SK-N-SH (cell line): Measurements from ENCODE around the gene SLC52A3. TPM values are rescaled to one million over a fixed set of nuclear protein-coding genes. Genes with fewer than 3 reads are reported as not detected.
"Not testable (repeated sequence)": the region's sequence is repeated elsewhere in the genome, so short reads cannot be mapped to it uniquely, and the experiment has no call there.

Source experiments
- CTCF ChIA-PET: fragments of 300-600, 350-600 bp; formaldehyde crosslinking; extraction: SDS; loops from one replicate; lab custom pipeline; 2021; lab: Yijun Ruan, JAX
- POLR2A ChIA-PET: fragments of 350-600 bp; sonication (Branson Sonifier 250); formaldehyde crosslinking; extraction: SDS; loops from one replicate; lab custom pipeline; 2020; ENCODE audit warnings: antibody characterized with exemption, inconsistent platforms; lab: Yijun Ruan, JAX
- DNase-seq: peaks from one replicate; pipeline ENCODE4 v3.0.0; 2012
- H2AFZ ChIP-seq: fragments of 200-600 bp; sonication (generic); 2 replicates; pipeline ENCODE4 v1.8.1; 2016; ENCODE audit warnings: antibody characterized with exemption, mild to moderate bottlenecking, low read depth
- H3F3A ChIP-seq: fragments of 200-600 bp; sonication (generic); replicated peaks from 2 replicates; pipeline ENCODE3; 2016; ENCODE audit warnings: antibody characterized with exemption, mild to moderate bottlenecking; ENCODE audit not compliant: insufficient read depth
- H3K27ac ChIP-seq, 2 experiments: fragments of 200-500 bp in 1 of 2; fragments of 200-600 bp in 1 of 2; sonication (Bioruptor generic) in 1 of 2; sonication (generic), shearing (Covaris generic) in 1 of 2; 2 replicates each; pipeline versions ENCODE4 v1.5.1 to v1.6.1; 2014 to 2016; ENCODE audit warnings: low read depth in 2 of 2, inconsistent platforms in 1 of 2, low read length in 1 of 2, mild to moderate bottlenecking in 1 of 2, mixed read lengths in 1 of 2
- H3K27me3 ChIP-seq: fragments of 200-600 bp; sonication (generic), shearing (Covaris generic); 2 replicates; pipeline ENCODE4 v1.6.1; 2016; ENCODE audit warnings: mixed run types; ENCODE audit not compliant: insufficient read depth
- H3K36me3 ChIP-seq, 2 experiments: fragments of 200-500 bp in 1 of 2; fragments of 200-600 bp in 1 of 2; sonication (Bioruptor generic) in 1 of 2; sonication (generic) in 1 of 2; replicated peaks in 1 of 2; 2 replicates each; pipeline versions ENCODE3 to v1.5.1; 2014 to 2016; ENCODE audit warnings: low read length in 1 of 2, mild to moderate bottlenecking in 1 of 2; ENCODE audit not compliant: insufficient read depth in 2 of 2, control insufficient read depth in 1 of 2
- H3K4me1 ChIP-seq, 2 experiments: fragments of 200-500 bp in 1 of 2; fragments of 200-600 bp in 1 of 2; sonication (Bioruptor generic) in 1 of 2; sonication (generic), shearing (Covaris generic) in 1 of 2; 2 replicates each; pipeline versions ENCODE4 v1.5.1 to v1.6.1; 2014 to 2016; ENCODE audit warnings: low read depth in 1 of 2, low read length in 1 of 2, mixed run types in 1 of 2; ENCODE audit not compliant: insufficient read depth in 2 of 2, control insufficient read depth in 1 of 2
- H3K4me2 ChIP-seq: fragments of 200-600 bp; sonication (generic), shearing (Covaris generic); 2 replicates; pipeline ENCODE4 v1.6.1; 2017; ENCODE audit warnings: mixed run types
- H3K4me3 ChIP-seq, 2 experiments: fragments of 200-500 bp in 1 of 2; fragments of 200-600 bp in 1 of 2; sonication (Bioruptor generic) in 1 of 2; sonication (generic), shearing (Covaris generic) in 1 of 2; 2 replicates each; pipeline versions ENCODE4 v1.5.1 to v1.8.1; 2014 to 2016; ENCODE audit warnings: low read depth in 2 of 2, inconsistent platforms in 1 of 2, low read length in 1 of 2, mild to moderate bottlenecking in 1 of 2, mixed read lengths in 1 of 2, moderate library complexity in 1 of 2
- H3K79me2 ChIP-seq: fragments of 200-600 bp; sonication (generic); 2 replicates; pipeline ENCODE4 v1.8.1; 2017; ENCODE audit warnings: mild to moderate bottlenecking; ENCODE audit not compliant: insufficient read depth
- H3K9ac ChIP-seq: fragments of 200-600 bp; sonication (generic); 2 replicates; pipeline ENCODE4 v1.6.1; 2017; ENCODE audit warnings: mixed run types
- H3K9me2 ChIP-seq: fragments of 200-600 bp; sonication (generic); 2 replicates; pipeline ENCODE4 v1.6.1; 2017; ENCODE audit warnings: mixed run types
- H3K9me3 ChIP-seq: fragments of 200-600 bp; sonication (generic); 2 replicates; pipeline ENCODE4 v1.6.1; 2017; ENCODE audit warnings: mixed run types, mild to moderate bottlenecking, moderate library complexity
- H4K20me1 ChIP-seq: fragments of 200-600 bp; sonication (generic); 2 replicates; pipeline ENCODE4 v1.6.1; 2017; ENCODE audit warnings: mild to moderate bottlenecking, mixed run types; ENCODE audit not compliant: insufficient read depth
- CHD2 ChIP-seq: fragments of 150-350 bp; IDR thresholded peaks from 2 replicates; pipeline ENCODE4 v1.6.1; 2018; ENCODE audit warnings: low read length; ENCODE audit not compliant: partially characterized antibody
- ELF1 ChIP-seq: IDR thresholded peaks from 2 replicates; pipeline ENCODE4 v1.4.0; 2012
- FOSL2 ChIP-seq: IDR thresholded peaks from 2 replicates; pipeline ENCODE4 v1.4.0; 2012; ENCODE audit warnings: low read depth, mild to moderate bottlenecking, moderate library complexity, borderline replicate concordance
- FOXJ3 ChIP-seq: sonication (generic); formaldehyde crosslinking; IDR thresholded peaks from 2 replicates; pipeline ENCODE4 v1.5.1; 2020; ENCODE audit warnings: mild to moderate bottlenecking, missing genetic modification reagents
- FOXM1 ChIP-seq: IDR thresholded peaks from 2 replicates; pipeline ENCODE4 v1.4.0; 2012; ENCODE audit warnings: low read depth, mild to moderate bottlenecking
- IRF3 ChIP-seq: fragments of 150-350 bp; IDR thresholded peaks from 2 replicates; pipeline ENCODE4 v1.6.1; 2016; ENCODE audit warnings: mild to moderate bottlenecking, low read depth, low read length
- JUND ChIP-seq: IDR thresholded peaks from 2 replicates; pipeline ENCODE4 v1.4.0; 2012
- MAX ChIP-seq: IDR thresholded peaks from 2 replicates; pipeline ENCODE4 v1.4.0; 2012; ENCODE audit warnings: low read depth
- MEF2A ChIP-seq: IDR thresholded peaks from 2 replicates; pipeline ENCODE4 v1.4.0; 2012; ENCODE audit warnings: low read depth, borderline replicate concordance
- MXI1 ChIP-seq: IDR thresholded peaks from 2 replicates; pipeline ENCODE4 v1.6.1; 2012; ENCODE audit warnings: mild to moderate bottlenecking, low read depth, low read length, improper control_type of control experiment
- RXRA ChIP-seq: IDR thresholded peaks from 2 replicates; pipeline ENCODE4 v1.4.0; 2012; ENCODE audit warnings: low read depth, mild to moderate bottlenecking, borderline replicate concordance
- SMC3 ChIP-seq: IDR thresholded peaks from 2 replicates; pipeline ENCODE4 v1.6.1; 2012; ENCODE audit warnings: low read depth, low read length, improper control_type of control experiment
- TAF1 ChIP-seq: IDR thresholded peaks from 2 replicates; pipeline ENCODE4 v1.6.1; 2012; ENCODE audit warnings: low read depth, mild to moderate bottlenecking, low read length, moderate library complexity, borderline replicate concordance
- TCF12 ChIP-seq: IDR thresholded peaks from 2 replicates; pipeline ENCODE4 v1.4.0; 2012
- TEAD4 ChIP-seq: IDR thresholded peaks from 2 replicates; pipeline ENCODE4 v1.4.0; 2012; ENCODE audit warnings: mild to moderate bottlenecking, borderline replicate concordance; ENCODE audit not compliant: insufficient read depth
- YY1 ChIP-seq: IDR thresholded peaks from 2 replicates; pipeline ENCODE4 v1.4.0; 2012; ENCODE audit warnings: low read depth, mild to moderate bottlenecking
- ZBTB33 ChIP-seq: IDR thresholded peaks from 2 replicates; pipeline ENCODE4 v1.4.0; 2012; ENCODE audit warnings: low read depth, borderline replicate concordance
- WGBS: methylation state at CpG from one replicate; pipeline ENCODE4 v1.1.6; 2017; ENCODE audit warnings: low lambda C conversion rate; 5-methylcytosine and 5-hydroxymethylcytosine counted together
- polyA plus RNA-seq, 3 experiments: library from polyadenylated mRNA; depleted of rRNA; stranded (reverse); fragments of >200 nt; gene quantifications; 2 replicates each; pipeline ENCODE4 v1.2.3, GENCODE V29; 2012

Gene SLC52A3
- polyA plus RNA-seq, 1 of the 3 experiments (the other 2 are of a cell fraction): not detected

- TF ChIP-seq YY1 (no peak), FOSL2 (no peak), FOXJ3 (CRISPR knock-in tag) (no peak), IRF3 (no peak), RXRA (no peak), MEF2A (no peak)
- no peaks in the 10 kb centered on the region for H4K20me1 ChIP-seq
- H3K27ac ChIP-seq: no peak overlapping the region
- no peaks in the 10 kb centered on the region for H3K9me3 ChIP-seq
- H3K4me1 ChIP-seq: no peaks in the 10 kb centered on the region; a peak in 1 of 4 replicates
- H3K4me3 ChIP-seq: no peak overlapping the region
- DNase-seq: no peak
- POLR2A ChIA-PET: interaction anchor here (0.7 kb wide), 1 partner anchor 36 kb away, joined by 3 read pairs; no protein-coding TSS in a partner anchor
- H3K27me3 ChIP-seq: peaks cover 14% of the 10 kb centered on the region; the same call in 1 of the 2 replicates
- H3K79me2 ChIP-seq: no peaks in the 10 kb centered on the region
- H2AFZ ChIP-seq: no peak overlapping the region
- H3K4me2 ChIP-seq: no peak overlapping the region
- CTCF ChIA-PET: interaction anchor here (0.9 to 5.1 kb wide), 7 partner anchors 13 to 124 kb away, joined by 3 to 76 read pairs (median 5); partner anchors contain the start of gene SRXN1
- WGBS: 70% methylated on average over 4 of the region's 4 CpGs
- H3K9ac ChIP-seq: no peak overlapping the region
- H3K36me3 ChIP-seq: no peaks in the 10 kb centered on the region
- H3F3A ChIP-seq: no peaks in the 10 kb centered on the region
- H3K9me2 ChIP-seq: no peaks in the 10 kb centered on the region
Observed at GRCh38 chr20:726160-726559, 42.1 kb downstream of the SLC52A3 start.

- no peak for DNase-seq
- no peaks in the 10 kb centered on the region for H4K20me1 ChIP-seq
- H3K27me3 ChIP-seq: peaks cover 14% of the 10 kb centered on the region; the same call in 1 of the 2 replicates
- H3F3A ChIP-seq: no peaks in the 10 kb centered on the region
- no peak for TF ChIP-seq TAF1
- no peak for TF ChIP-seq CHD2
- TF ChIP-seq TCF12: no peak
- TF ChIP-seq ZBTB33: no peak
- TF ChIP-seq MAX: no peak
- no peak for TF ChIP-seq FOXM1
- TF ChIP-seq TEAD4: no peak
- TF ChIP-seq FOXJ3 (CRISPR knock-in tag): no peak
- TF ChIP-seq SMC3: no peak
- TF ChIP-seq MEF2A: no peak
- TF ChIP-seq MXI1: no peak
- TF ChIP-seq ELF1: no peak
- no peak for TF ChIP-seq RXRA
- TF ChIP-seq JUND: no peak
- H3K79me2 ChIP-seq: no peaks in the 10 kb centered on the region
- H3K9me3 ChIP-seq: no peaks in the 10 kb centered on the region
- H3K27ac ChIP-seq: no peak overlapping the region
- no peak overlapping the region for H3K4me3 ChIP-seq
- WGBS: 78% methylated on average over 7 of the region's 7 CpGs
- H2AFZ ChIP-seq: no peak overlapping the region
- CTCF ChIA-PET: interaction anchor here (1.6 to 5.1 kb wide), 4 partner anchors 13 to 80 kb away, joined by 4 to 76 read pairs (median 34); partner anchors contain the start of gene SRXN1
- H3K9me2 ChIP-seq: no peaks in the 10 kb centered on the region
- POLR2A ChIA-PET: no interaction called here
- H3K4me1 ChIP-seq: no peaks in the 10 kb centered on the region; a peak in 1 of 4 replicates
- no peak overlapping the region for H3K9ac ChIP-seq
- no peak overlapping the region for H3K4me2 ChIP-seq
- no peaks in the 10 kb centered on the region for H3K36me3 ChIP-seq
Observed at GRCh38 chr20:725491-725890, 42.8 kb downstream of the SLC52A3 start.

GRCh38 chr20:724797-725196, 43.5 kb downstream of the SLC52A3 start:
- H3K79me2 ChIP-seq, H2AFZ ChIP-seq, H3K9me3 ChIP-seq, H3F3A ChIP-seq, POLR2A ChIA-PET, H3K4me3 ChIP-seq, DNase-seq, H3K36me3 ChIP-seq, H3K27ac ChIP-seq, H3K9ac ChIP-seq, H3K9me2 ChIP-seq, H3K4me2 ChIP-seq, H4K20me1 ChIP-seq, H3K4me1 ChIP-seq: not testable (repeated sequence)
- CTCF ChIA-PET: interaction anchor here (2.4 to 5.1 kb wide), 3 partner anchors 14 to 79 kb away, joined by 6 to 76 read pairs (median 62); no protein-coding TSS in a partner anchor
- peaks cover 14% of the 10 kb centered on the region; the same call in 1 of the 2 replicates for H3K27me3 ChIP-seq
- 58% methylated on average over 7 of the region's 7 CpGs for WGBS
